AG10803 (cell line): Measurements from ENCODE around the gene CAV2.

Source experiments
- DNase-seq: peaks from one replicate; pipeline ENCODE4 v3.0.0; 2010; ENCODE audit warnings: low read depth
- H3K4me3 ChIP-seq: 2 replicates; pipeline ENCODE4 v1.5.1; 2011; ENCODE audit warnings: mild to moderate bottlenecking, low read length, control low read depth
- TF ChIP-seq, protein P1 (sequence below): conservative IDR thresholded peaks from 2 replicates; pipeline ENCODE4 v1.5.1; 2011; ENCODE audit warnings: mild to moderate bottlenecking, low read length, control low read depth, inconsistent platforms

The CAV2 gene

DNA sequence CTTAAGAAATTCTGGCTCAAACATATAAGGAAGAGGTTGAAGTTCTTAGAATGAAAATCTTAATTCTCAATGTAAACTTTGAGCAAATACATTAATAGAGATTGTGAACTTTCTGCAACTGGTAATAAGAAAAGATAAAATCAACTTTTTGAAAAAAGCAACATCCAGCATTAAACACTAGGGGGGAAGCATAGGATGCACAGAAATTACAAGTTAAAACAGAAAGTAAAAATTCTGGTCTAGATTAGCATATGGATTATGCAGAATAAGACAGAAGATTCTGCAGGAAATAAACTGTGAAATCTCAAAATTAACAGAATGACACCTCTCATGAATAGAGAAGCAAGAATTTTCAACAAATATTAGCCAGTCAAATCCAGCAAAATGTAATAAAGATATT, 38.0 kb upstream of the CAV2 start:
- TF ChIP-seq, protein P1, sequence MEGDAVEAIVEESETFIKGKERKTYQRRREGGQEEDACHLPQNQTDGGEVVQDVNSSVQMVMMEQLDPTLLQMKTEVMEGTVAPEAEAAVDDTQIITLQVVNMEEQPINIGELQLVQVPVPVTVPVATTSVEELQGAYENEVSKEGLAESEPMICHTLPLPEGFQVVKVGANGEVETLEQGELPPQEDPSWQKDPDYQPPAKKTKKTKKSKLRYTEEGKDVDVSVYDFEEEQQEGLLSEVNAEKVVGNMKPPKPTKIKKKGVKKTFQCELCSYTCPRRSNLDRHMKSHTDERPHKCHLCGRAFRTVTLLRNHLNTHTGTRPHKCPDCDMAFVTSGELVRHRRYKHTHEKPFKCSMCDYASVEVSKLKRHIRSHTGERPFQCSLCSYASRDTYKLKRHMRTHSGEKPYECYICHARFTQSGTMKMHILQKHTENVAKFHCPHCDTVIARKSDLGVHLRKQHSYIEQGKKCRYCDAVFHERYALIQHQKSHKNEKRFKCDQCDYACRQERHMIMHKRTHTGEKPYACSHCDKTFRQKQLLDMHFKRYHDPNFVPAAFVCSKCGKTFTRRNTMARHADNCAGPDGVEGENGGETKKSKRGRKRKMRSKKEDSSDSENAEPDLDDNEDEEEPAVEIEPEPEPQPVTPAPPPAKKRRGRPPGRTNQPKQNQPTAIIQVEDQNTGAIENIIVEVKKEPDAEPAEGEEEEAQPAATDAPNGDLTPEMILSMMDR, result peak; percentile 37
- DNase-seq, result no peak
- H3K4me3 ChIP-seq, result no peak overlapping the region

DNA sequence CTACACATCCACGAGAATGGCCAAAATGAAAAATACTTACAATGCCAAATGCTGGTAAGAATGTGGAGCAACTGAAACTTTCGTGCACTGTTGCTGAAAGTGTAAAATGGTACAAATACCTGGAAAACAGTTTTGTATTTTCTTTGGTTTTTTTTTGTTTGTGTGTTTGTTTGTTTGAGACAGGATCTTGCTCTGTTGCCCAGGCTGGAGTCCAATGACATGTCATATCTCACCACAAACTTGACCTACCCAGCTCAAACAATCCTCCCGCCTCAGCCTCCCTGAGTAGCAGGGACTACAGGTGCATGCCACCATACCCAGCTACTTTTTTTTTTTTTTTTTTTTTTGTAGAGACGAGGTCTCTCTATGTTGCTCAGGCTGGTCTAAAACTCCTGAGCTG, 35.6 kb upstream of the CAV2 start:
- TF ChIP-seq, protein P1, result no peak
- no peak overlapping the region for H3K4me3 ChIP-seq
- no peak for DNase-seq

DNA sequence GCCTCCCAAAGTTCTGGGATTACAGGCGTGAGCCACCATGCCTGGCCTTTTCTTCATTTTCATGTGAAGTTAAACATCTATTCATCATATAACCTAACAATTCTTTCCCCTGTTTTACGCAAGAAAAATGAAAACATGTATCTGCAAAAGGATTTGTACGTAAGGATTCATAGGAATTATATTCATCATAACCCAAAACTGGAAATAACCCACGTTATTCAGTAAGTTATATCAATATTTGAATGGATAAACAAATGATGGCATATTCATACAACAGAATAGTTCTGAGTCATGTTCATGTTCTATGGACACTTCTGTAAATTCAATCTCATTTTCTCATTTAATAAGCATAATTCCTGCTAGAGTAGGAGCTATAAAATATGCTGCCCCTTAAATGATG, 35.2 kb upstream of the CAV2 start:
- TF ChIP-seq, protein P1, result no peak
- no peak overlapping the region for H3K4me3 ChIP-seq
- DNase-seq, result no peak

DNA sequence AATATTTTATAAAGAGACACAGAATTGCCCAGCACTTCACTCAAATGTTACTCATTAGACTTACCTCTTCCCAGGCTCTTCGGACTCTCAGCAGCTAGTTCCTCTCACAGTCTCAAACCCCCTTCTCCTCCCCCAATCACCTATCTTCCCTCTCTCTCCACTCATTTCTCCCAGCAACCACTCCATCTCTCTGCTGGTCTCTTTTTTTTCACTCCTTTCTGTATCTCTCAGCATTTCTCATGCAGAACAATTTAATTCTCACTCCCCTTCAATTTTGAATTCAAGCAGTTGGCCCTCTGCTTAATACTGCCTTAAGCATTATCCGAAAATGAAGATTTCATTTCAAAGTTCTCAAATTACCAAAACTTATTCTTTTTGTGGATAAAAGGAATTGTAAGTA, 34.4 kb upstream of the CAV2 start:
- no peak for DNase-seq
- TF ChIP-seq, protein P1, result no peak
- no peak overlapping the region for H3K4me3 ChIP-seq

DNA sequence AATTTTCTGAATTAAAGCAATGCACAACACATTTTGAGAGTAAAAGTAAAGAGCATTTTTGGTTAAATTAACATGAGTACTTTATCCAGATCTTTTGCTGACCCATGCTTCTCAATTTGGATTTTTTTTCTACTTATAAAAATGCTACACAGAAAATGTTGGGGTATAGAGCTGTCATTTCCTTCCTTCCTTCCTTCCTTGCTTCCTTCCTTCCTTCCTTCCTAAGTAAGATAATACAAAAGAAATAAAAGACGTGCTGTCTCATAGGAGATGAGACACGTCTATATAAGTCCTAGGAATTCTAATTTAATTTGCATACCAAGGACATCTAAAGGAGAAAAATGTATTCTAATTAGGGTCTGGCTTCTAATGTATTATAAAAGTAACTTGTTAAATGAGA, 31.0 kb upstream of the CAV2 start:
- TF ChIP-seq, protein P1, result no peak
- DNase-seq, result no peak
- H3K4me3 ChIP-seq, result no peak overlapping the region

DNA sequence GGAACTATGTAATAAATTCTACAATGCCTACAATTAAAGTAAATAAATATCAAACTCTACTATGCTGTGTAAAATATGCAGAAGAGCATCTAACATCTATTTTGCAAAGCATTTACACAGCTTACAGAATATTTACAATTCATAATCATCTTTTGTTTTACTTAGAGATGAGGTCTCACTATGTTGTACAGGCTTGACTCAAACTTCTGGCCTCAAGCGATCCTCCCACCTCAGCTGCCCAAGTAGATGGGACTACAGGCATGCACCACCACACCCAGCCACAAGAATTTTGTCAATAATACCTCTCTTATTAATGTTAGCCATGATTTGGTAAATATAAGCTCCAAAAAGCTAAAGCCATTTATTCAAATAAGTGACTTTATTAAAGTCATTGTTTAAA, 21.9 kb upstream of the CAV2 start:
- DNase-seq, result no peak
- TF ChIP-seq, protein P1, result no peak
- no peak overlapping the region for H3K4me3 ChIP-seq

DNA sequence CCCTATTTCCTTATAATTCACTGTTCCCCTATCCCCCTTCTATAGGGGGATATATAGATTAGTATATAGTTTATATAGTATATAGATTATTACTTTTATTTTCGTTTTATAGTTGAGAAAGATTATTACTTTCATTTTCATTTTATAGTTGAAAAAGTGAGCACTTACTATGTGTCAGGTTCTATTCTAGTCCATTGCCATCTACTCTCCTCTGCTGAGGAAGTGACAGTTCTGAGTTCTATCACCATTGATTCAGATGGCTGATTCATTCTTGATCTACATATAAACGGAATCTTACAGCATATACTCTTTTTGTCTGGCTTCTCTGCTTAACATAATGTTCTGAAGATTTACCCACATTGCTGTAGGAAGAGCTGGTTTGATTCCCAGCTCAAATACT, 20.7 kb upstream of the CAV2 start:
- DNase-seq, result no peak
- no peak overlapping the region for H3K4me3 ChIP-seq

More for the DNA sequence above, 20.7 kb upstream of the CAV2 start:
- TF ChIP-seq, protein P1, result no peak
